ENCODE results near the gene SH3BP5.
A peak's percentile ranks its signal among the peaks of the same experiment; 100 is the strongest.

SH3BP5 gene

DNA sequence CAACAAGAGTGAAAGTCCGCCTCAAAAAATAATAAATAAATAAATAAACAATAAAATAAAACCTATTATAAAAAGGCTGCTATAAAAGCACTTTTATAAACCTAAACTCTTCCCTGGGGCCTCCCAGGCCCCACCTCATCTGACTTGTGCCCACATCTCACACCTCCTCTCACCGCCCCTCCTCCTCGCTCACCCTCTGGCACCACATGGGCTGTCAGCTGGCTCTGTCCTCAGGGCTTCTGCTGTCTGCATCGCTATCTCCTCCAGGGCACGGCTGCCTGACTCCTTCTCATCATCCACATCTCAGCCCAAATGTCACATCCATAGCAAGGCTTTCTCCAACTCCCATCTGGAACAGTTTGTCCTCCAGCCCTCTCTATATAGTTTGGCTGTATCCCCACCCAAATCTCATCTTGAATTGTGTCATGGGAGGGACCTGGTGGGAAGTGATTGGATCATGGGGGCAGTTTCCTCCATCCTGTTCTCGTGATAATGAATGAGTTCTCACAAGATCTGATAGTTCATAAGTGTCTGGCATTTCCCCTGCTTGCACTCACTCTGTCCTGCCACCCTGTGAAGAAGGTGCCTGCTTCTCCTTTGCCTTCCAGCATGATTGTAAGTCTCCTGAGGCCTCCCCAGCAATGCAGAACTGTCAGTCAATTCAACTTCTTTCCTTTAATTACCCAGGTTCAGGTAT is 8.8 kb upstream of the SH3BP5 start:
- H3K27me3 ChIP-seq (ENCODE audit: low read depth, low read length): no peaks in the 10 kb centered on the region
- peaks cover 8% of the 10 kb centered on the region; the same call in 1 of the 2 replicates for H3K9me3 ChIP-seq (ENCODE audit: insufficient read depth, low read length)
- no peak overlapping the region for H3K27ac ChIP-seq (ENCODE audit: low read length)
- H3K4me2 ChIP-seq (ENCODE audit: low read length): no peak overlapping the region
- H3K4me3 ChIP-seq (ENCODE audit: low read length): no peak overlapping the region
- no peaks in the 10 kb centered on the region for H3K79me2 ChIP-seq (ENCODE audit: low read length)
- no peaks in the 10 kb centered on the region for H4K20me1 ChIP-seq (ENCODE audit: insufficient read depth, low read length)
- no peak overlapping the region for H3K9ac ChIP-seq (ENCODE audit: low read length)
- peaks cover 62% of the 10 kb centered on the region for H3K4me1 ChIP-seq (ENCODE audit: low read length)
- H2AFZ ChIP-seq (ENCODE audit: low read depth, low read length): peak overlapping the region; percentile 30; the same call in 1 of the 2 replicates
- peaks cover 7% of the 10 kb centered on the region for H3K36me3 ChIP-seq (replicated peaks; ENCODE audit: low read depth, low read length)
- TF ChIP-seq, protein P1, sequence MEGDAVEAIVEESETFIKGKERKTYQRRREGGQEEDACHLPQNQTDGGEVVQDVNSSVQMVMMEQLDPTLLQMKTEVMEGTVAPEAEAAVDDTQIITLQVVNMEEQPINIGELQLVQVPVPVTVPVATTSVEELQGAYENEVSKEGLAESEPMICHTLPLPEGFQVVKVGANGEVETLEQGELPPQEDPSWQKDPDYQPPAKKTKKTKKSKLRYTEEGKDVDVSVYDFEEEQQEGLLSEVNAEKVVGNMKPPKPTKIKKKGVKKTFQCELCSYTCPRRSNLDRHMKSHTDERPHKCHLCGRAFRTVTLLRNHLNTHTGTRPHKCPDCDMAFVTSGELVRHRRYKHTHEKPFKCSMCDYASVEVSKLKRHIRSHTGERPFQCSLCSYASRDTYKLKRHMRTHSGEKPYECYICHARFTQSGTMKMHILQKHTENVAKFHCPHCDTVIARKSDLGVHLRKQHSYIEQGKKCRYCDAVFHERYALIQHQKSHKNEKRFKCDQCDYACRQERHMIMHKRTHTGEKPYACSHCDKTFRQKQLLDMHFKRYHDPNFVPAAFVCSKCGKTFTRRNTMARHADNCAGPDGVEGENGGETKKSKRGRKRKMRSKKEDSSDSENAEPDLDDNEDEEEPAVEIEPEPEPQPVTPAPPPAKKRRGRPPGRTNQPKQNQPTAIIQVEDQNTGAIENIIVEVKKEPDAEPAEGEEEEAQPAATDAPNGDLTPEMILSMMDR (IDR thresholded peaks at IDR 0.05; ENCODE audit: low read depth, low read length): no peak
- TF ChIP-seq EZH2phosphoT487 (IDR thresholded peaks at IDR 0.05; ENCODE audit: low read depth): no peak

DNA sequence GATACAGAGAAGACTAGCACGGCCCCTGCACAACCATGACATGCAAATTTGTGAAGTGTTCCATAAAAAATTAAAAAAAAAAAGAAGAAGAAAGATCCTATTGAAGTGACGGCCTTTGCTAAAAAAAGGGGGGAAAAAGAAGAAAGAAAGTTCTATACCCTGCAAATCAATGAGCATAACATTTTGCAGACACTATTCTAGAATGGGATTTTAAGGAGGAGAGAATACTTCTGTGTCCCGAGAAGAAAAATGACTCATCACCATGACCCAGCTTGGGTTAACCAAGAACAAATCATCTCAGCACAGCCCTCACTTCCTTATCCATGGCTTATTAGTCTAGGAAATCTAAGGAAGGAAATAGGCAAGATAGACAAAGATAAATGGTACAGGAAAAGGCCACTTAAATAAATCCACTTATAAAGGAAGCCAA is 7.4 kb upstream of the SH3BP5 start:
- H3K4me2 ChIP-seq (ENCODE audit: low read length): peak overlapping the region; percentile 36
- H3K27ac ChIP-seq (ENCODE audit: low read length): no peak overlapping the region
- no peaks in the 10 kb centered on the region for H3K27me3 ChIP-seq (ENCODE audit: low read depth, low read length)
- peaks cover 8% of the 10 kb centered on the region; the same call in 1 of the 2 replicates for H3K9me3 ChIP-seq (ENCODE audit: insufficient read depth, low read length)
- H3K79me2 ChIP-seq (ENCODE audit: low read length): no peaks in the 10 kb centered on the region
- H3K9ac ChIP-seq (ENCODE audit: low read length): no peak overlapping the region
- H3K4me1 ChIP-seq (ENCODE audit: low read length): peaks cover 50% of the 10 kb centered on the region
- H3K36me3 ChIP-seq (replicated peaks; ENCODE audit: low read depth, low read length): peaks cover 7% of the 10 kb centered on the region
- TF ChIP-seq, protein P1 (IDR thresholded peaks at IDR 0.05; ENCODE audit: low read depth, low read length): no peak
- no peak for TF ChIP-seq EZH2phosphoT487 (IDR thresholded peaks at IDR 0.05; ENCODE audit: low read depth)
- H3K4me3 ChIP-seq (ENCODE audit: low read length): no peak overlapping the region
- H4K20me1 ChIP-seq (ENCODE audit: insufficient read depth, low read length): no peaks in the 10 kb centered on the region
- no peak overlapping the region for H2AFZ ChIP-seq (ENCODE audit: low read depth, low read length)

DNA sequence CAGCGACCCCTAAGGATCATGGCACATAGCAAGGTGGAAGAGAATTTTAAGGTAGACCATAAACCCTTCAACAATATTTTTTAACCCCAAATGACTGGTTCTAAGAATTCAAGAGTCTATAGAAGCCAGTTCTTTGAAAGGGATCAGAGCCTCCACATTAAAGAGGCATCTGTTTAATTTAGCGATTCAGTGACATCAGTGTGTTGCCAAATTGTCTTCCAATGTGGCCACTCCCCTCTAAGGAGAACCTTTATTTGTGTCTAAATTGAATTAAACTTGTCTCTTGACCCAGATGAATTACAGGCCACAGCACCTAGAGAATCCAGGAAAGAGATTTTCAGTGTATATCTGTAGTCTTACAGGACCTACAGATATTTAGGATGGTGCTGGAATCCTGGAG is 6.6 kb upstream of the SH3BP5 start:
- Histone ChIP-seq H3K27me3 (ENCODE audit: low read depth, low read length) (no peaks in the 10 kb centered on the region), H3K4me3 (ENCODE audit: low read length) (no peak overlapping the region), H3K9ac (ENCODE audit: low read length) (peak overlapping the region; percentile 9; the same call in 1 of the 2 replicates), H4K20me1 (ENCODE audit: insufficient read depth, low read length) (no peaks in the 10 kb centered on the region), H3K36me3 (replicated peaks; ENCODE audit: low read depth, low read length) (peaks cover 7% of the 10 kb centered on the region), H3K27ac (ENCODE audit: low read length) (no peak overlapping the region), H3K79me2 (ENCODE audit: low read length) (no peaks in the 10 kb centered on the region), H2AFZ (ENCODE audit: low read depth, low read length) (peak overlapping the region; percentile 34), H3K9me3 (ENCODE audit: insufficient read depth, low read length) (peaks cover 8% of the 10 kb centered on the region; the same call in 1 of the 2 replicates), H3K4me2 (ENCODE audit: low read length) (peak overlapping the region; percentile 16), H3K4me1 (ENCODE audit: low read length) (peaks cover 42% of the 10 kb centered on the region)
- no peak for TF ChIP-seq EZH2phosphoT487 (IDR thresholded peaks at IDR 0.05; ENCODE audit: low read depth)
- TF ChIP-seq, protein P1 (IDR thresholded peaks at IDR 0.05; ENCODE audit: low read depth, low read length): no peak

GRCh38 chr3:15337963-15338362 is 5.6 kb upstream of the SH3BP5 start:
- H3K4me1 ChIP-seq (ENCODE audit: low read length): peaks cover 46% of the 10 kb centered on the region
- no peaks in the 10 kb centered on the region; the same call in 1 of the 2 replicates for H3K79me2 ChIP-seq (ENCODE audit: low read length)
- H3K9ac ChIP-seq (ENCODE audit: low read length): no peak overlapping the region
- no peaks in the 10 kb centered on the region for H3K27me3 ChIP-seq (ENCODE audit: low read depth, low read length)
- H4K20me1 ChIP-seq (ENCODE audit: insufficient read depth, low read length): no peaks in the 10 kb centered on the region
- H3K27ac ChIP-seq (ENCODE audit: low read length): no peak overlapping the region
- no peaks in the 10 kb centered on the region for H3K36me3 ChIP-seq (replicated peaks; ENCODE audit: low read depth, low read length)
- H2AFZ ChIP-seq (ENCODE audit: low read depth, low read length): no peak overlapping the region
- H3K9me3 ChIP-seq (ENCODE audit: insufficient read depth, low read length): no peaks in the 10 kb centered on the region
- TF ChIP-seq EZH2phosphoT487 (IDR thresholded peaks at IDR 0.05; ENCODE audit: low read depth): no peak
- TF ChIP-seq, protein P1 (IDR thresholded peaks at IDR 0.05; ENCODE audit: low read depth, low read length): no peak
- H3K4me3 ChIP-seq (ENCODE audit: low read length): no peak overlapping the region
- no peak overlapping the region for H3K4me2 ChIP-seq (ENCODE audit: low read length)
